ENCODE data around the gene ACADSB.

DNA sequence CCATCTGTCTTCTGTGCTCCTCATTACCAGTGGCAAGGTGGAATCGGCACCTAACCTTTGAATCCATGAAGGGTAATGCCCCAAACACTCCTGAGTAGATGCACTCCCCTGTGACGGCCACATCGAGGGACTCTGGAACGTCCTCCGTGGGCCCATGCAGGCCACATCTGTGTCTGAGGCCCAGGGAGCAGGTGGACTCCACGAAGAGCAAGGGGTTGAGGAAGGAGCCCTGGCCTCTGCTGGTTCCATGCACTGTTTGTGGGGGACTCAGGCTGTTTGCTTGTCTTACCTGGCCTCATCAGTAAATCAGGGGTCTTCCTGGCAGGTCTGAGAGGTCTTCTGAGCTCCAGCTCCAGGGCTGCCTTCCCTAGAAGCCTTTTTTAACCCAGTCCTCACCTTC, 64.4 kb downstream of the ACADSB start:
- TF ChIP-seq, protein P1, sequence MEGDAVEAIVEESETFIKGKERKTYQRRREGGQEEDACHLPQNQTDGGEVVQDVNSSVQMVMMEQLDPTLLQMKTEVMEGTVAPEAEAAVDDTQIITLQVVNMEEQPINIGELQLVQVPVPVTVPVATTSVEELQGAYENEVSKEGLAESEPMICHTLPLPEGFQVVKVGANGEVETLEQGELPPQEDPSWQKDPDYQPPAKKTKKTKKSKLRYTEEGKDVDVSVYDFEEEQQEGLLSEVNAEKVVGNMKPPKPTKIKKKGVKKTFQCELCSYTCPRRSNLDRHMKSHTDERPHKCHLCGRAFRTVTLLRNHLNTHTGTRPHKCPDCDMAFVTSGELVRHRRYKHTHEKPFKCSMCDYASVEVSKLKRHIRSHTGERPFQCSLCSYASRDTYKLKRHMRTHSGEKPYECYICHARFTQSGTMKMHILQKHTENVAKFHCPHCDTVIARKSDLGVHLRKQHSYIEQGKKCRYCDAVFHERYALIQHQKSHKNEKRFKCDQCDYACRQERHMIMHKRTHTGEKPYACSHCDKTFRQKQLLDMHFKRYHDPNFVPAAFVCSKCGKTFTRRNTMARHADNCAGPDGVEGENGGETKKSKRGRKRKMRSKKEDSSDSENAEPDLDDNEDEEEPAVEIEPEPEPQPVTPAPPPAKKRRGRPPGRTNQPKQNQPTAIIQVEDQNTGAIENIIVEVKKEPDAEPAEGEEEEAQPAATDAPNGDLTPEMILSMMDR (IDR thresholded peaks at IDR 0.05) = no peak
- TF ChIP-seq EP300 (IDR thresholded peaks at IDR 0.05) (no peak), POLR2AphosphoS5 (IDR thresholded peaks at IDR 0.05) (no peak)
